OCI-LY1 (cell line): ENCODE data around the gene KCTD19.

Experiments used
- H2AFZ ChIP-seq: fragments of 200-600 bp; sonication (generic), shearing (Covaris generic); 2 replicates; pipeline ENCODE4 v1.6.0; 2014; ENCODE audit warnings: antibody characterized with exemption, mild to moderate bottlenecking, low read length
- H3F3A ChIP-seq: fragments of 200-600 bp; sonication (generic), shearing (Covaris generic); 2 replicates; pipeline ENCODE4 v1.6.0; 2014; ENCODE audit warnings: mild to moderate bottlenecking, antibody characterized with exemption, low read length, moderate library complexity; ENCODE audit not compliant: insufficient read depth
- H3K27ac ChIP-seq: fragments of 200-600 bp; sonication (generic); 2 replicates; pipeline ENCODE4 v1.5.1; 2014; ENCODE audit warnings: low read length, mixed run types, mild to moderate bottlenecking, low read depth; ENCODE audit not compliant: poor library complexity, severe bottlenecking
- H3K27me3 ChIP-seq: fragments of 200-600 bp; sonication (generic); 2 replicates; pipeline ENCODE4 v1.6.0; 2014; ENCODE audit warnings: antibody characterized with exemption, mild to moderate bottlenecking, low read length, moderate library complexity; ENCODE audit not compliant: insufficient read depth
- H3K36me3 ChIP-seq: fragments of 200-600 bp; sonication (generic); 2 replicates; pipeline ENCODE4 v1.6.1; 2014; ENCODE audit warnings: mild to moderate bottlenecking, antibody characterized with exemption, low read length, moderate library complexity, mixed read lengths; ENCODE audit not compliant: insufficient read depth
- H3K4me1 ChIP-seq: fragments of 200-600 bp; sonication (generic); 2 replicates; pipeline ENCODE4 v1.5.1; 2014; ENCODE audit warnings: mild to moderate bottlenecking, low read length, moderate library complexity; ENCODE audit not compliant: insufficient read depth, severe bottlenecking
- H3K4me2 ChIP-seq: fragments of 200-600 bp; sonication (generic), shearing (Covaris generic); 2 replicates; pipeline ENCODE4 v1.6.1; 2014; ENCODE audit warnings: low read length
- H3K4me3 ChIP-seq: fragments of 200-600 bp; sonication (generic); 2 replicates; pipeline ENCODE4 v1.5.1; 2014; ENCODE audit warnings: low read length, low read depth, mild to moderate bottlenecking, mixed read lengths; ENCODE audit not compliant: poor library complexity, severe bottlenecking
- H3K79me2 ChIP-seq: fragments of 200-600 bp; shearing (Covaris generic); 2 replicates; pipeline ENCODE4 v1.6.1; 2016; ENCODE audit warnings: mixed run types, low read length, mixed read lengths; ENCODE audit not compliant: insufficient read depth
- H3K9ac ChIP-seq: fragments of 200-600 bp; sonication (generic), shearing (Covaris generic); 2 replicates; pipeline ENCODE4 v1.6.1; 2014; ENCODE audit warnings: mild to moderate bottlenecking, low read length, mixed read lengths
- H3K9me2 ChIP-seq: fragments of 200-600 bp; sonication (generic), shearing (Covaris generic); 2 replicates; pipeline ENCODE4 v1.6.1; 2014; ENCODE audit warnings: low read depth, mild to moderate bottlenecking, low read length, mixed read lengths
- H3K9me3 ChIP-seq: fragments of 200-600 bp; shearing (Covaris generic); 2 replicates; pipeline ENCODE4 v1.6.1; 2014; ENCODE audit warnings: low read length, mixed read lengths
- H4K20me1 ChIP-seq: fragments of 200-600 bp; sonication (generic), shearing (Covaris generic); 2 replicates; pipeline ENCODE4 v1.6.0; 2016; ENCODE audit warnings: mild to moderate bottlenecking, low read length; ENCODE audit not compliant: insufficient read depth
- EZH2 ChIP-seq: fragments of 200-600 bp; sonication (generic), shearing (Covaris generic); IDR thresholded peaks from 2 replicates; pipeline ENCODE4 v1.8.0; 2017; ENCODE audit warnings: borderline replicate concordance, mixed run types, mild to moderate bottlenecking, antibody characterized with exemption, low read length, moderate library complexity, mixed read lengths
- TF ChIP-seq, protein P1 (sequence below): fragments of 200-600 bp; sonication (generic), shearing (Covaris generic); IDR thresholded peaks from 2 replicates; pipeline ENCODE4 v1.5.1; 2017; ENCODE audit warnings: mild to moderate bottlenecking, antibody characterized with exemption, low read length, moderate library complexity, mixed read lengths

KCTD19 gene

DNA sequence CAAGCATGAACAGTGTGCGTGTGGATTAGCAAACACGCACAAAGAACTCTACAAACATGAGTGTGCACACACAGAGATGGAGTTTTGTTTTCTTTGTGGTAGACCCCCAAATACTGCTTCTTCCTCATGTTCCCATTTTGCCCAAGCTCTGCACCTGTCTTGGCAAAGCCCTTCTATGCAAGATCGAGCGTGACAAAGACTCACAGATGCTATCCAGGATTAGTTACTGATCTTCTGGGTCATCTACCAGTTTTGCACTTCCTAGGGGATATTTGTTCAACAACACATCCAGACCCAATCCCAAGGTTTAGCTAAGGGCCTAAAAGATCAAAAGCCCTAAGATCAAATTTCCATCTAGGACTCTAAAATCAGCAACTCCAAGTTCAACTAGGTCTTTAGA is 16.1 kb upstream of the KCTD19 start:
- Histone ChIP-seq H3K4me3 (no peak overlapping the region), H3K9me3 (no peaks in the 10 kb centered on the region), H3K79me2 (no peaks in the 10 kb centered on the region), H3K36me3 (no peaks in the 10 kb centered on the region), H3K9ac (no peak overlapping the region), H3F3A (no peaks in the 10 kb centered on the region), H3K4me1 (no peaks in the 10 kb centered on the region), H4K20me1 (no peaks in the 10 kb centered on the region), H3K27me3 (no peaks in the 10 kb centered on the region; the same call in 1 of the 2 replicates), H3K27ac (no peak overlapping the region), H2AFZ (no peak overlapping the region), H3K4me2 (no peak overlapping the region), H3K9me2 (no peaks in the 10 kb centered on the region)
- TF ChIP-seq, protein P1, sequence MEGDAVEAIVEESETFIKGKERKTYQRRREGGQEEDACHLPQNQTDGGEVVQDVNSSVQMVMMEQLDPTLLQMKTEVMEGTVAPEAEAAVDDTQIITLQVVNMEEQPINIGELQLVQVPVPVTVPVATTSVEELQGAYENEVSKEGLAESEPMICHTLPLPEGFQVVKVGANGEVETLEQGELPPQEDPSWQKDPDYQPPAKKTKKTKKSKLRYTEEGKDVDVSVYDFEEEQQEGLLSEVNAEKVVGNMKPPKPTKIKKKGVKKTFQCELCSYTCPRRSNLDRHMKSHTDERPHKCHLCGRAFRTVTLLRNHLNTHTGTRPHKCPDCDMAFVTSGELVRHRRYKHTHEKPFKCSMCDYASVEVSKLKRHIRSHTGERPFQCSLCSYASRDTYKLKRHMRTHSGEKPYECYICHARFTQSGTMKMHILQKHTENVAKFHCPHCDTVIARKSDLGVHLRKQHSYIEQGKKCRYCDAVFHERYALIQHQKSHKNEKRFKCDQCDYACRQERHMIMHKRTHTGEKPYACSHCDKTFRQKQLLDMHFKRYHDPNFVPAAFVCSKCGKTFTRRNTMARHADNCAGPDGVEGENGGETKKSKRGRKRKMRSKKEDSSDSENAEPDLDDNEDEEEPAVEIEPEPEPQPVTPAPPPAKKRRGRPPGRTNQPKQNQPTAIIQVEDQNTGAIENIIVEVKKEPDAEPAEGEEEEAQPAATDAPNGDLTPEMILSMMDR: no peak
- no peak for TF ChIP-seq EZH2

DNA sequence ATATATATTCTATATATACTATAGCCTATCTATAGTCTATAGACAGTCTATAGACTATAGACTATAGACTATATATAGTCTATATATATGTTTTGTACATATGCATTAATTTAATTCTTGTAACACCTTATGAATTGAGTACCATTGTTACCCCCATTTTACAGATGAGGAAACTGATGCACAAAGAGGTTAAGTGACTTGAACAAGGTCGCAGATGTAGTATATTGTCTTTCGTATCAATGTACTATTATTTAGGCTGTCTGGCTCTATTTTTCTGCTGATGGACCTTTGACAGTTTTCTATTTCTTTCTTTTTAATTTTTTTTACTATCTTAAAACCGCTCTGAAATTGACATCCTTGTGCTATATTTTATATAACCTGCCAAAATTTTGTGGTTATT is 14.7 kb upstream of the KCTD19 start:
- TF ChIP-seq EZH2: no peak
- TF ChIP-seq, protein P1: no peak
- no peak overlapping the region for H3K9ac ChIP-seq
- H3K9me2 ChIP-seq: no peaks in the 10 kb centered on the region
- H3K4me3 ChIP-seq: no peak overlapping the region
- H3K4me2 ChIP-seq: no peak overlapping the region
- no peaks in the 10 kb centered on the region for H3F3A ChIP-seq
- H3K27me3 ChIP-seq: no peaks in the 10 kb centered on the region; the same call in 1 of the 2 replicates
- no peaks in the 10 kb centered on the region for H3K4me1 ChIP-seq
- H4K20me1 ChIP-seq: no peaks in the 10 kb centered on the region
- no peaks in the 10 kb centered on the region for H3K9me3 ChIP-seq
- H3K36me3 ChIP-seq: no peaks in the 10 kb centered on the region
- H3K79me2 ChIP-seq: no peaks in the 10 kb centered on the region
- no peak overlapping the region for H3K27ac ChIP-seq
- no peak overlapping the region for H2AFZ ChIP-seq

DNA sequence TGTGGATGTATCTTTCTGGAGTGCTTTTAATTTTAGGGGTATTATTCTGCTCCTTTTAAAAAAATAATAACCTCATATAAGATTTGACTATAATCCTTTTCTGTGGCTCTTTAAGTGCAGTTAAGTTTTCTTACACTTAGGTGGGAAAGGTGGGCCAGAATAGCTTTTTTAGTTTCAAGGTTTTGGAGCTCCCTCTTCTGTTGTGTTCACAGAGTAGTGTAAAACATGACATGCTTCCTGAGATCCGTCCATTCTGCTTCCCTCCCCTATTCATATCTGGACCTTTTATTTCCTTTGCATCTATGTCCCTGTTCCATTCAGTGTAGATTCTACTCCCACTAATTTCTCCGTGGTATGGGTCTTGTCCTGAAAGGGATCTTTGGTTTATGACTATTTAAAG is 12.9 kb upstream of the KCTD19 start:
- Histone ChIP-seq H3K27ac (no peak overlapping the region), H3K4me3 (no peak overlapping the region), H4K20me1 (no peaks in the 10 kb centered on the region), H3K9me2 (no peaks in the 10 kb centered on the region), H3K36me3 (no peaks in the 10 kb centered on the region), H3K4me2 (no peak overlapping the region), H3K9me3 (no peaks in the 10 kb centered on the region), H2AFZ (no peak overlapping the region), H3K4me1 (no peaks in the 10 kb centered on the region), H3K9ac (no peak overlapping the region), H3K79me2 (no peaks in the 10 kb centered on the region), H3F3A (no peaks in the 10 kb centered on the region), H3K27me3 (no peaks in the 10 kb centered on the region)
- TF ChIP-seq EZH2: no peak
- TF ChIP-seq, protein P1: peak; percentile 34; the same call in 1 of the 2 replicates
